OCI-LY7 (cell line): Measurements from ENCODE around the gene DPYD. TPM values are rescaled to one million over a fixed set of nuclear protein-coding genes. Genes with fewer than 3 reads are reported as not detected.

Experiments used
- BruUV-seq: library from RNA; stranded (reverse); fragments of 400-500 nt; replicated peaks from 2 replicates; lab custom pipeline; 2021; lab: Mats Ljungman, UMichigan
- CTCF ChIA-PET: fragments of 300-600 bp; sonication (Branson Sonifier 250); formaldehyde crosslinking; loops from one replicate; lab custom pipeline; 2022; ENCODE audit warnings: antibody characterized with exemption; ENCODE audit not compliant: unreplicated experiment; lab: Charles Lee
- POLR2A ChIA-PET: fragments of 300-600 bp; sonication (Branson Sonifier 250); formaldehyde crosslinking; loops from one replicate; lab custom pipeline; 2022; ENCODE audit warnings: antibody characterized with exemption; lab: Charles Lee
- DNase-seq: peaks from one replicate; pipeline ENCODE4 v3.0.0-alpha.2; 2015; ENCODE audit warnings: low spot score
- H2AFZ ChIP-seq: fragments of 200-600 bp; sonication (generic), shearing (Covaris generic); 2 replicates; pipeline ENCODE4 v1.6.1; 2014; ENCODE audit warnings: mild to moderate bottlenecking, antibody characterized with exemption, low read length, moderate library complexity
- H3K27ac ChIP-seq: fragments of 200-600 bp; sonication (generic); 2 replicates; pipeline ENCODE4 v1.5.1; 2014; ENCODE audit warnings: mixed run types, low read depth, mild to moderate bottlenecking, moderate library complexity, low read length, inconsistent platforms; ENCODE audit not compliant: poor library complexity, severe bottlenecking
- H3K36me3 ChIP-seq: fragments of 200-600 bp; sonication (generic); 2 replicates; pipeline ENCODE4 v1.6.1; 2014; ENCODE audit warnings: mild to moderate bottlenecking, antibody characterized with exemption, low read length, moderate library complexity, mixed read lengths; ENCODE audit not compliant: insufficient read depth
- H3K4me1 ChIP-seq: fragments of 200-600 bp; sonication (generic); 2 replicates; pipeline ENCODE4 v1.5.1; 2014; ENCODE audit warnings: mild to moderate bottlenecking, low read length; ENCODE audit not compliant: insufficient read depth, poor library complexity, severe bottlenecking
- H3K4me2 ChIP-seq: fragments of 200-600 bp; sonication (generic); 2 replicates; pipeline ENCODE4 v1.6.1; 2014; ENCODE audit warnings: mild to moderate bottlenecking, low read length
- H3K4me3 ChIP-seq: fragments of 200-600 bp; sonication (generic); 2 replicates; pipeline ENCODE4 v1.5.1; 2014; ENCODE audit warnings: mild to moderate bottlenecking, low read depth, low read length; ENCODE audit not compliant: poor library complexity, severe bottlenecking
- H3K79me2 ChIP-seq: fragments of 200-600 bp; sonication (generic); 2 replicates; pipeline ENCODE4 v1.6.1; 2016; ENCODE audit warnings: low read depth, mild to moderate bottlenecking, low read length, moderate library complexity, mixed read lengths; ENCODE audit not compliant: insufficient read depth
- H3K9me2 ChIP-seq: fragments of 200-600 bp; sonication (generic); 2 replicates; pipeline ENCODE4 v1.6.1; 2016; ENCODE audit warnings: mild to moderate bottlenecking, low read length, mixed read lengths; ENCODE audit not compliant: insufficient read depth
- H3K9me3 ChIP-seq: fragments of 200-600 bp; sonication (generic); 2 replicates; pipeline ENCODE4 v1.6.1; 2014; ENCODE audit warnings: mild to moderate bottlenecking, mixed run types, low read length, mixed read lengths
- H4K20me1 ChIP-seq: fragments of 200-600 bp; sonication (generic); 2 replicates; pipeline ENCODE4 v1.6.1; 2014; ENCODE audit warnings: mild to moderate bottlenecking, antibody characterized with exemption, low read length, moderate library complexity, mixed read lengths; ENCODE audit not compliant: insufficient read depth
- EZH2phosphoT487 ChIP-seq: fragments of 200-600 bp; sonication (generic); IDR thresholded peaks from 2 replicates; pipeline ENCODE4 v1.6.1; 2018; ENCODE audit warnings: low read depth, borderline replicate concordance, mild to moderate bottlenecking, mixed run types, antibody characterized with exemption, low read length, moderate library complexity, mixed read lengths
- intact Hi-C: fragments of 100-400 bp; cut with micrococcal nuclease; formaldehyde crosslinking; loops from one replicate; pipeline ENCODE4 v1.10.0; 2022; ENCODE audit not compliant: unreplicated experiment
- total RNA-seq, 2 experiments: library from RNA; depleted of rRNA in 1 of 2; stranded (reverse); fragments of >200 nt in 1 of 2; shearing (Covaris generic) in 1 of 2; gene quantifications; 2 replicates each; pipeline ENCODE4 v1.2.3, GENCODE V29; 2014 to 2022
- TF ChIP-seq, protein P1 (sequence below): fragments of 200-600 bp; sonication (generic); conservative IDR thresholded peaks from 2 replicates; pipeline ENCODE4 v1.5.1; 2014; ENCODE audit warnings: mild to moderate bottlenecking, antibody characterized with exemption, low read length, moderate library complexity, mixed read lengths

The DPYD gene
- total RNA-seq, 2 experiments from 2014 or later: 5.5 to 13.4 TPM

GRCh38 chr1:97352936-97353382 lies 567.9 kb downstream of the DPYD start:
- Histone ChIP-seq H3K4me3 (no peak overlapping the region), H3K4me2 (no peak overlapping the region), H3K79me2 (no peaks in the 10 kb centered on the region), H3K36me3 (no peaks in the 10 kb centered on the region), H3K27ac (no peak overlapping the region), H3K9me3 (no peaks in the 10 kb centered on the region), H4K20me1 (no peaks in the 10 kb centered on the region), H3K9me2 (no peaks in the 10 kb centered on the region), H2AFZ (no peak overlapping the region), H3K4me1 (no peaks in the 10 kb centered on the region)
- intact Hi-C loops: no loop called here
- ChIA-PET POLR2A (no interaction called here), CTCF (no interaction called here)
- no peak for DNase-seq
- no TSS peak for BruUV-seq
- TF ChIP-seq, protein P1, sequence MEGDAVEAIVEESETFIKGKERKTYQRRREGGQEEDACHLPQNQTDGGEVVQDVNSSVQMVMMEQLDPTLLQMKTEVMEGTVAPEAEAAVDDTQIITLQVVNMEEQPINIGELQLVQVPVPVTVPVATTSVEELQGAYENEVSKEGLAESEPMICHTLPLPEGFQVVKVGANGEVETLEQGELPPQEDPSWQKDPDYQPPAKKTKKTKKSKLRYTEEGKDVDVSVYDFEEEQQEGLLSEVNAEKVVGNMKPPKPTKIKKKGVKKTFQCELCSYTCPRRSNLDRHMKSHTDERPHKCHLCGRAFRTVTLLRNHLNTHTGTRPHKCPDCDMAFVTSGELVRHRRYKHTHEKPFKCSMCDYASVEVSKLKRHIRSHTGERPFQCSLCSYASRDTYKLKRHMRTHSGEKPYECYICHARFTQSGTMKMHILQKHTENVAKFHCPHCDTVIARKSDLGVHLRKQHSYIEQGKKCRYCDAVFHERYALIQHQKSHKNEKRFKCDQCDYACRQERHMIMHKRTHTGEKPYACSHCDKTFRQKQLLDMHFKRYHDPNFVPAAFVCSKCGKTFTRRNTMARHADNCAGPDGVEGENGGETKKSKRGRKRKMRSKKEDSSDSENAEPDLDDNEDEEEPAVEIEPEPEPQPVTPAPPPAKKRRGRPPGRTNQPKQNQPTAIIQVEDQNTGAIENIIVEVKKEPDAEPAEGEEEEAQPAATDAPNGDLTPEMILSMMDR: no peak
- TF ChIP-seq EZH2phosphoT487: no peak

- Histone ChIP-seq H3K4me1 (no peaks in the 10 kb centered on the region), H3K9me3 (no peaks in the 10 kb centered on the region), H3K4me2 (no peak overlapping the region), H2AFZ (no peak overlapping the region), H3K4me3 (no peak overlapping the region), H3K9me2 (no peaks in the 10 kb centered on the region), H3K79me2 (no peaks in the 10 kb centered on the region), H3K27ac (no peak overlapping the region), H4K20me1 (no peaks in the 10 kb centered on the region), H3K36me3 (no peaks in the 10 kb centered on the region)
- intact Hi-C loops: no loop called here
- POLR2A ChIA-PET: no interaction called here
- no peak for TF ChIP-seq EZH2phosphoT487
- TF ChIP-seq, protein P1: no peak
- BruUV-seq: no TSS peak
- DNase-seq: no peak
- CTCF ChIA-PET: no interaction called here
Measured at GRCh38 chr1:97351846-97352245, 569.0 kb downstream of the DPYD start.

GRCh38 chr1:97350662-97351061 lies 570.2 kb downstream of the DPYD start:
- ChIA-PET POLR2A (interaction anchor here (0.6 to 0.7 kb wide), 2 partner anchors 50 to 91 kb away, joined by 3 read pairs; no protein-coding TSS in a partner anchor), CTCF (no interaction called here)
- Histone ChIP-seq H3K9me3 (no peaks in the 10 kb centered on the region), H3K4me2 (no peak overlapping the region), H3K9me2 (no peaks in the 10 kb centered on the region), H3K79me2 (no peaks in the 10 kb centered on the region), H3K36me3 (no peaks in the 10 kb centered on the region), H3K4me3 (no peak overlapping the region), H4K20me1 (no peaks in the 10 kb centered on the region), H2AFZ (no peak overlapping the region), H3K27ac (no peak overlapping the region), H3K4me1 (no peaks in the 10 kb centered on the region)
- no peak for DNase-seq
- intact Hi-C loops: no loop called here
- BruUV-seq: no TSS peak
- TF ChIP-seq, protein P1: no peak
- no peak for TF ChIP-seq EZH2phosphoT487
